GM21360 (cell line): ENCODE data around the gene PLEKHG1.

Experiments
- ATAC-seq: cut with Tn5 transposase; IDR thresholded peaks from one replicate; pipeline ENCODE4 v1.9.1; 2021; ENCODE audit warnings: mild to moderate bottlenecking, moderate library complexity; ENCODE audit not compliant: unreplicated experiment

The PLEKHG1 gene

GRCh38 chr6:150599199-150600009, at the start of gene PLEKHG1:
Gene PLEKHG1, plus strand, starts transcription at chr6:150599885. Its CDS starts 133,797 bp downstream, at chr6:150733682.
- ATAC-seq = peak; percentile 76

- no peak for ATAC-seq
Measured at GRCh38 chr6:150550244-150550643, 49.4 kb upstream of the PLEKHG1 start.

- ATAC-seq = no peak
Measured at GRCh38 chr6:150557043-150557599, 42.6 kb upstream of the PLEKHG1 start.

GRCh38 chr6:150560004-150560883, 39.4 kb upstream of the PLEKHG1 start:
- no peak for ATAC-seq

- ATAC-seq = no peak
Measured at GRCh38 chr6:150560884-150561219, 38.8 kb upstream of the PLEKHG1 start.

- ATAC-seq = no peak
Measured at GRCh38 chr6:150565945-150566344, 33.7 kb upstream of the PLEKHG1 start.

- ATAC-seq = no peak
Measured at GRCh38 chr6:150566486-150566885, 33.2 kb upstream of the PLEKHG1 start.

- no peak for ATAC-seq
Measured at GRCh38 chr6:150567380-150567779, 32.3 kb upstream of the PLEKHG1 start.

GRCh38 chr6:150567823-150568383, 31.8 kb upstream of the PLEKHG1 start:
- no peak for ATAC-seq

- ATAC-seq = no peak
Measured at GRCh38 chr6:150568560-150568959, 31.1 kb upstream of the PLEKHG1 start.

- no peak for ATAC-seq
Measured at GRCh38 chr6:150569161-150569560, 30.5 kb upstream of the PLEKHG1 start.

- no peak for ATAC-seq
Measured at GRCh38 chr6:150573041-150573681, 26.5 kb upstream of the PLEKHG1 start.

- no peak for ATAC-seq
Measured at GRCh38 chr6:150575836-150576235, 23.8 kb upstream of the PLEKHG1 start.

GRCh38 chr6:150576651-150577226, 22.9 kb upstream of the PLEKHG1 start:
- ATAC-seq = no peak

- no peak for ATAC-seq
Measured at GRCh38 chr6:150579611-150580010, 20.1 kb upstream of the PLEKHG1 start.

GRCh38 chr6:150580489-150580888, 19.2 kb upstream of the PLEKHG1 start:
- ATAC-seq = no peak

GRCh38 chr6:150584065-150584464, 15.6 kb upstream of the PLEKHG1 start:
- ATAC-seq = no peak

GRCh38 chr6:150584596-150584995, 15.1 kb upstream of the PLEKHG1 start:
- no peak for ATAC-seq

- ATAC-seq = no peak
Measured at GRCh38 chr6:150586850-150587359, 12.8 kb upstream of the PLEKHG1 start.

- no peak for ATAC-seq
Measured at GRCh38 chr6:150587637-150588036, 12.0 kb upstream of the PLEKHG1 start.
